Measurements from ENCODE around the gene WDR7. TPM values are rescaled to one million over a fixed set of nuclear protein-coding genes. Genes with fewer than 3 reads are reported as not detected.

WDR7 gene
- total and polyA plus RNA-seq, 2 of the 4 experiments (the other 2 are of a cell fraction) = 3.7 to 23.3 TPM

GRCh38 chr18:56709463-56709862, 58.3 kb downstream of the WDR7 start:
- BruUV-seq (replicated peaks) = no TSS peak
- Histone ChIP-seq H3K9me1 (ENCODE audit: insufficient read depth, low read length) (no peaks in the 10 kb centered on the region), H3K79me1 (ENCODE audit: low read depth in 1 of 2, low read length in 2 of 2) (no peaks in the 10 kb centered on the region), H3K27ac (ENCODE audit: insufficient read depth, low read length) (no peak overlapping the region), H3K36me3 (ENCODE audit: control insufficient read depth, insufficient read depth, low read length) (no peaks in the 10 kb centered on the region), H2BK15ac (ENCODE audit: low read depth, low read length) (no peak overlapping the region), H2BK120ac (ENCODE audit: low read depth, low read length) (no peak overlapping the region), H4K8ac (ENCODE audit: low read depth in 2 of 2, low read length in 2 of 2) (no peak overlapping the region), H2AK5ac (ENCODE audit: low read depth, low read length) (no peak overlapping the region), H3K4ac (ENCODE audit: low read depth, low read length) (no peak overlapping the region), H4K91ac (ENCODE audit: insufficient read depth, low read depth, low read length) (no peak overlapping the region), H3K9me3 (ENCODE audit: control insufficient read depth, insufficient read depth, low read length) (no peaks in the 10 kb centered on the region), H4K5ac (ENCODE audit: low read depth, low read length) (no peak overlapping the region), H3K27me3 (ENCODE audit: control insufficient read depth, insufficient read depth, low read length) (no peaks in the 10 kb centered on the region), H3K4me3 (ENCODE audit: insufficient read depth, low read depth, low read length) (no peak overlapping the region), H3K4me2 (ENCODE audit: low read depth, low read length) (no peak overlapping the region), H3K56ac (ENCODE audit: extremely low read depth, insufficient read depth, low read length) (no peak overlapping the region), H2AK9ac (replicated peaks; ENCODE audit: low read depth, low read length, poor library complexity) (no peak overlapping the region), H2BK5ac (ENCODE audit: low read depth, low read length, poor library complexity, severe bottlenecking) (no peak overlapping the region), H4K20me1 (ENCODE audit: insufficient read depth, low read length) (no peaks in the 10 kb centered on the region; the same call in 1 of the 2 replicates), H2BK20ac (ENCODE audit: low read depth, low read length) (no peak overlapping the region), H3K14ac (replicated peaks; ENCODE audit: low read depth, low read length) (no peak overlapping the region), H2AFZ (replicated peaks; ENCODE audit: low read length, poor library complexity) (no peak overlapping the region), H3K9ac (ENCODE audit: low read depth, low read length) (no peak overlapping the region), H3K4me1 (ENCODE audit: control insufficient read depth, insufficient read depth, low read length) (peaks cover 2% of the 10 kb centered on the region), H3K18ac (ENCODE audit: low read depth, low read length) (no peak overlapping the region), H3K23ac (ENCODE audit: low read depth, low read length) (no peak overlapping the region)
- TF ChIP-seq FOS (IDR thresholded peaks at IDR 0.05; ENCODE audit: low read depth, low read length) (peak; percentile 73), ELK1 (IDR thresholded peaks at IDR 0.05; ENCODE audit: borderline replicate concordance, low read depth, low read length) (no peak), BHLHE40 (IDR thresholded peaks at IDR 0.05; ENCODE audit: low read depth, low read length) (no peak; the same call in 1 of the 2 replicates), MAZ (IDR thresholded peaks at IDR 0.05; ENCODE audit: borderline replicate concordance, low read depth, low read length) (no peak), RFX5 (IDR thresholded peaks at IDR 0.05; ENCODE audit: low read depth, low read length) (no peak), MXI1 (IDR thresholded peaks at IDR 0.05; ENCODE audit: borderline replicate concordance, low read depth, low read length) (no peak), NFE2L2 (IDR thresholded peaks at IDR 0.05; ENCODE audit: low read depth, low read length) (no peak), SMC3 (IDR thresholded peaks at IDR 0.05; ENCODE audit: low read depth, low read length) (no peak), MAFK (IDR thresholded peaks at IDR 0.05; ENCODE audit: low read depth, low read length) (no peak), CEBPB (IDR thresholded peaks at IDR 0.05; ENCODE audit: low read depth, low read length) (no peak), USF2 (IDR thresholded peaks at IDR 0.05; ENCODE audit: low read depth, low read length) (no peak), RAD21 (IDR thresholded peaks at IDR 0.05; ENCODE audit: low read length) (peak; percentile 18; the same call in 1 of the 2 replicates), POLR2A (IDR thresholded peaks at IDR 0.05; ENCODE audit: low read depth, low read length) (no peak), CHD1 (IDR thresholded peaks at IDR 0.05; ENCODE audit: low read depth, low read length) (no peak)
- TF ChIP-seq, protein P1, sequence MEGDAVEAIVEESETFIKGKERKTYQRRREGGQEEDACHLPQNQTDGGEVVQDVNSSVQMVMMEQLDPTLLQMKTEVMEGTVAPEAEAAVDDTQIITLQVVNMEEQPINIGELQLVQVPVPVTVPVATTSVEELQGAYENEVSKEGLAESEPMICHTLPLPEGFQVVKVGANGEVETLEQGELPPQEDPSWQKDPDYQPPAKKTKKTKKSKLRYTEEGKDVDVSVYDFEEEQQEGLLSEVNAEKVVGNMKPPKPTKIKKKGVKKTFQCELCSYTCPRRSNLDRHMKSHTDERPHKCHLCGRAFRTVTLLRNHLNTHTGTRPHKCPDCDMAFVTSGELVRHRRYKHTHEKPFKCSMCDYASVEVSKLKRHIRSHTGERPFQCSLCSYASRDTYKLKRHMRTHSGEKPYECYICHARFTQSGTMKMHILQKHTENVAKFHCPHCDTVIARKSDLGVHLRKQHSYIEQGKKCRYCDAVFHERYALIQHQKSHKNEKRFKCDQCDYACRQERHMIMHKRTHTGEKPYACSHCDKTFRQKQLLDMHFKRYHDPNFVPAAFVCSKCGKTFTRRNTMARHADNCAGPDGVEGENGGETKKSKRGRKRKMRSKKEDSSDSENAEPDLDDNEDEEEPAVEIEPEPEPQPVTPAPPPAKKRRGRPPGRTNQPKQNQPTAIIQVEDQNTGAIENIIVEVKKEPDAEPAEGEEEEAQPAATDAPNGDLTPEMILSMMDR (conservative IDR thresholded peaks at IDR 0.05; ENCODE audit: low read depth, low read length) = peak; percentile 36
- ATAC-seq (ENCODE audit: low read depth) = peak; percentile 86
- WGBS, 2 experiments (ENCODE audit: extremely low coverage in 2 of 2, insufficient read length in 1 of 2) = no CpG with 5 or more reads among the region's 2 CpGs
- CTCF ChIA-PET = interaction anchor here (0.6 to 1.0 kb wide), 2 partner anchors 83 to 852 kb away, joined by 3 read pairs; no protein-coding TSS in a partner anchor
- in situ Hi-C loops (cut with MboI; ENCODE audit: low sequenced_read_pairs) = no loop called here
- dilution Hi-C loops (cut with HindIII; ENCODE audit: low sequenced_read_pairs, unreplicated experiment) = no loop called here
- peak; percentile 90 for DNase-seq
- intact Hi-C loops (cut with micrococcal nuclease) = no loop called here
- POLR2A ChIA-PET (ENCODE audit: unreplicated experiment) = no interaction called here
